Neural cell (in vitro differentiated cells): ENCODE measurements around the gene EDAR. TPM values are rescaled to one million over a fixed set of nuclear protein-coding genes. Genes with fewer than 3 reads are reported as not detected.
A peak's percentile ranks its signal among the peaks of the same experiment; 100 is the strongest.

Source experiments
- H2AFZ ChIP-seq: fragments of 200-600, 300-800 bp; sonication (generic), shearing (Covaris generic); 2 replicates; pipeline ENCODE4 v1.6.0; 2014; ENCODE audit warnings: low read depth, mild to moderate bottlenecking, antibody characterized with exemption, low read length, moderate library complexity
- H3F3A ChIP-seq: fragments of 200-600 bp; shearing (Covaris generic); 2 replicates; pipeline ENCODE4 v1.6.1; 2016; ENCODE audit warnings: mild to moderate bottlenecking, moderate library complexity, mixed read lengths, antibody characterized with exemption, low read length; ENCODE audit not compliant: insufficient read depth, poor library complexity, severe bottlenecking
- H3K27ac ChIP-seq: fragments of 200-600, 300-800 bp; sonication (generic), shearing (Covaris generic); 2 replicates; pipeline ENCODE4 v1.5.1; 2014; ENCODE audit warnings: mild to moderate bottlenecking, low read length, moderate library complexity
- H3K27me3 ChIP-seq: fragments of 300-800, 200-600 bp; sonication (generic), shearing (Covaris generic); 2 replicates; pipeline ENCODE4 v1.6.0; 2014; ENCODE audit warnings: mild to moderate bottlenecking, low read depth, low read length, moderate library complexity; ENCODE audit not compliant: insufficient read depth
- H3K36me3 ChIP-seq: fragments of 300-800, 200-600 bp; sonication (generic), shearing (Covaris generic); 2 replicates; pipeline ENCODE4 v1.5.1; 2014; ENCODE audit warnings: mild to moderate bottlenecking, antibody characterized with exemption, low read length, moderate library complexity; ENCODE audit not compliant: insufficient read depth
- H3K4me2 ChIP-seq: fragments of 300-800, 200-600 bp; sonication (generic), shearing (Covaris generic); 2 replicates; pipeline ENCODE4 v1.6.0; 2014; ENCODE audit warnings: mild to moderate bottlenecking, low read length
- H3K4me3 ChIP-seq: fragments of 300-800, 200-600 bp; sonication (generic), shearing (Covaris generic); 2 replicates; pipeline ENCODE4 v1.5.1; 2014; ENCODE audit warnings: mild to moderate bottlenecking, low read length, moderate library complexity
- H3K79me2 ChIP-seq: fragments of 200-600 bp; shearing (Covaris generic); replicated peaks from 2 replicates; pipeline ENCODE4 v1.6.0; 2014; ENCODE audit warnings: mild to moderate bottlenecking, low read length, moderate library complexity; ENCODE audit not compliant: insufficient read depth
- H3K9ac ChIP-seq: fragments of 300-800, 200-600 bp; sonication (generic), shearing (Covaris generic); 2 replicates; pipeline ENCODE4 v1.6.1; 2016; ENCODE audit warnings: mild to moderate bottlenecking, low read length, mixed read lengths
- H3K9me2 ChIP-seq: fragments of 200-600 bp; shearing (Covaris generic); 2 replicates; pipeline ENCODE4 v1.6.1; 2016; ENCODE audit warnings: mild to moderate bottlenecking, low read length, mixed read lengths; ENCODE audit not compliant: insufficient read depth
- H3K9me3 ChIP-seq: fragments of 200-600, 300-800 bp; sonication (generic), shearing (Covaris generic); 2 replicates; pipeline ENCODE4 v1.6.1; 2016; ENCODE audit warnings: mild to moderate bottlenecking, mixed run types, low read length, moderate library complexity, mixed read lengths
- H4K20me1 ChIP-seq: fragments of 200-600 bp; shearing (Covaris generic); 2 replicates; pipeline ENCODE4 v1.6.1; 2016; ENCODE audit warnings: mild to moderate bottlenecking, mixed run types; ENCODE audit not compliant: insufficient read depth
- CTCF ChIP-seq: fragments of 450-650 bp; IDR thresholded peaks from 2 replicates; pipeline ENCODE4 v1.5.1; 2014; ENCODE audit warnings: antibody characterized with exemption, mild to moderate bottlenecking, moderate library complexity; ENCODE audit not compliant: poor library complexity, severe bottlenecking
- EP300 ChIP-seq: fragments of 450-650 bp; conservative IDR thresholded peaks from 2 replicates; pipeline ENCODE4 v1.6.1; 2014; ENCODE audit warnings: antibody characterized with exemption, mild to moderate bottlenecking, moderate library complexity; ENCODE audit not compliant: poor library complexity, severe bottlenecking
- EZH2 ChIP-seq: fragments of 200-600, 300-800 bp; shearing (Covaris generic), sonication (generic); IDR thresholded peaks from 2 replicates; pipeline ENCODE4 v1.6.1; 2014; ENCODE audit warnings: antibody characterized with exemption, low read length, borderline replicate concordance, mild to moderate bottlenecking; ENCODE audit not compliant: insufficient read depth, poor library complexity, severe bottlenecking
- MXI1 ChIP-seq: fragments of 450-650 bp; conservative IDR thresholded peaks from 2 replicates; pipeline ENCODE4 v1.6.1; 2014; ENCODE audit warnings: antibody characterized with exemption, mild to moderate bottlenecking; ENCODE audit not compliant: poor library complexity, severe bottlenecking
- POLR2AphosphoS5 ChIP-seq: IDR thresholded peaks from 2 replicates; pipeline ENCODE4 v1.6.1; 2012
- RAD21 ChIP-seq: fragments of 450-650 bp; conservative IDR thresholded peaks from 2 replicates; pipeline ENCODE4 v1.6.1; 2014; ENCODE audit warnings: antibody characterized with exemption, mild to moderate bottlenecking, moderate library complexity
- REST ChIP-seq: IDR thresholded peaks from 2 replicates; pipeline ENCODE4 v1.6.1; 2012; ENCODE audit warnings: borderline replicate concordance
- SMC3 ChIP-seq: fragments of 450-650 bp; conservative IDR thresholded peaks from 2 replicates; pipeline ENCODE4 v1.6.1; 2014; ENCODE audit warnings: antibody characterized with exemption, mild to moderate bottlenecking, moderate library complexity; ENCODE audit not compliant: poor library complexity
- TAF1 ChIP-seq: IDR thresholded peaks from 2 replicates; pipeline ENCODE4 v1.6.1; 2012; ENCODE audit warnings: low read depth
- polyA plus RNA-seq: library from polyadenylated mRNA; depleted of rRNA; stranded (reverse); fragments of >200 nt; gene quantifications from 2 replicates; pipeline ENCODE4 v1.2.3, GENCODE V29; 2014

The EDAR gene
- polyA plus RNA-seq, 1 donor from 2014 or later, result not detected

GRCh38 chr2:108855194-108855593 lies 133.8 kb downstream of the EDAR start:
- Histone ChIP-seq H3K9ac (no peak overlapping the region), H3K9me2 (peaks cover under 1% of the 10 kb centered on the region), H4K20me1 (no peaks in the 10 kb centered on the region), H3K27ac (no peak overlapping the region), H3K4me3 (no peak overlapping the region), H2AFZ (no peak overlapping the region), H3K36me3 (peaks cover 6% of the 10 kb centered on the region), H3K79me2 (peaks cover 3% of the 10 kb centered on the region), H3F3A (no peaks in the 10 kb centered on the region), H3K4me2 (no peak overlapping the region), H3K9me3 (no peaks in the 10 kb centered on the region), H3K27me3 (no peaks in the 10 kb centered on the region)
- TF ChIP-seq MXI1 (no peak), SMC3 (no peak), EZH2 (no peak), POLR2AphosphoS5 (no peak), RAD21 (peak; percentile 46), REST (no peak), EP300 (no peak), CTCF (peak; percentile 48), TAF1 (no peak)

- TF ChIP-seq MXI1 (no peak), REST (no peak), EZH2 (no peak), CTCF (no peak), SMC3 (no peak), TAF1 (no peak), RAD21 (no peak), POLR2AphosphoS5 (no peak), EP300 (no peak)
- Histone ChIP-seq H3K4me2 (no peak overlapping the region), H3K4me3 (no peak overlapping the region), H4K20me1 (no peaks in the 10 kb centered on the region), H3K27me3 (no peaks in the 10 kb centered on the region), H3K36me3 (peaks cover 6% of the 10 kb centered on the region), H3F3A (no peaks in the 10 kb centered on the region), H3K9me3 (no peaks in the 10 kb centered on the region), H3K9ac (no peak overlapping the region), H3K79me2 (no peaks in the 10 kb centered on the region), H3K9me2 (peaks cover 3% of the 10 kb centered on the region), H3K27ac (no peak overlapping the region), H2AFZ (no peak overlapping the region)
Measured at GRCh38 chr2:108854484-108854883, 134.5 kb downstream of the EDAR start.
